Measurements from ENCODE around the gene GSTM4.

GSTM4 gene

DNA sequence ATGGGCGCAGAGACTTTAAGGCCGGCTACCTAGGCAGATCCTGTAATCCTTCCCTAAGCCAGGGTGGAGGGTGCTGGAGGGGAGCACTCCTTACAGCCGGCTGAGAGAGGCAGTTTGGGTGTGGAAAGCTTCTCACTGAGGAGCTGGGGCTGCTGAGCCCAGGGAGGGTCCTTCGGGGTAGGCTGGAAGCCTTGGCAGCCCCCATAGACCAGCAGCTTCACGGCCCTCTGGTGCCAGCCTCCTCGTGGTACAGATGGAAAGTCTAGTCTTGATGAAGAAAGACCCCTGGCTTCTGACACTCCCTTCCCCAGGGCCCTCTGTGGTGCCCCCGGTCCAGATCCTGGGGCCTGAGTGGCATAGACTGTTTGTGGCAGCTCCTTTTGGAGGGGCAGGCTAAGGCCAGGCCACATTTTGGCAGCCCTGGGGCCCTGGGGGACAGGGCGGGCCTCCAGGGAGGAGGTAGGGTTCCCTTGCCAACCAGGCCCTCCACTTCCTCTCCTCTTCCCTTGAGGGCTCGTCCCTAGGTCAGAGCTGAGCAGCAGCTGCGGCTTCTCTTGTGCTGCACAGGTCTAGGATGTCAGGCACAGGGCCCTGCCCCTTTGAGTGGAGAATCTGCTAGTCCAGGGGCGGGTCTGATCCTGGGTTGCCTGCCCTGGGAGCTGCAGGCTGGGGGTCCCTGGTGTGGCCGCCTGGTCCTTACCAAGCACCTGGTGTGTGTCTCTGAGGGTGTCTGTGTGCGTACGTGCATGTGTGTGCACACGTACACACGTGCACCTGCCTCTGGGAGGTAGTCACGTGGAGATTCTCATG is 31.5 kb upstream of the GSTM4 start:
- DNase-seq (ENCODE audit: low read depth, low spot score) = no peak

DNA sequence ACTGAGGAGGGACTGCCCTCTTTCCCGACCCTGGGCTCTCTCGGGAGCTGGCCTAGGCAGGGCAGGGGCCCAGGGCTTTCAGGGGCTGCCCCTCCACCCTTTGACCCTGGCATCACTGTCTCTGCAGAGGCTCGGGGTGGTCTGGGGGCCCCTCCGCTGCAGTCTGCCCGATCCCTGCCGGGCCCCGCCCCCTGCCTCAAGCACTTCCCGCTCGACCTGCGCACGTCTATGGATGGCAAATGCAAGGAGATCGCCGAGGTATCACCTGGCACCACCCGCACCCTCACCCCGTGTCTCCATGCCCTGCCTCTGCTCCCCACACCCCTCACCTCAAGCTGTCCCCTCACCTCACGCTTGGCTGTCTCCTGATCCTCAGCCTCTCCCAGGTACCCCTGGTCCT is 30.7 kb upstream of the GSTM4 start:
- DNase-seq (ENCODE audit: low read depth, low spot score) = no peak

DNA sequence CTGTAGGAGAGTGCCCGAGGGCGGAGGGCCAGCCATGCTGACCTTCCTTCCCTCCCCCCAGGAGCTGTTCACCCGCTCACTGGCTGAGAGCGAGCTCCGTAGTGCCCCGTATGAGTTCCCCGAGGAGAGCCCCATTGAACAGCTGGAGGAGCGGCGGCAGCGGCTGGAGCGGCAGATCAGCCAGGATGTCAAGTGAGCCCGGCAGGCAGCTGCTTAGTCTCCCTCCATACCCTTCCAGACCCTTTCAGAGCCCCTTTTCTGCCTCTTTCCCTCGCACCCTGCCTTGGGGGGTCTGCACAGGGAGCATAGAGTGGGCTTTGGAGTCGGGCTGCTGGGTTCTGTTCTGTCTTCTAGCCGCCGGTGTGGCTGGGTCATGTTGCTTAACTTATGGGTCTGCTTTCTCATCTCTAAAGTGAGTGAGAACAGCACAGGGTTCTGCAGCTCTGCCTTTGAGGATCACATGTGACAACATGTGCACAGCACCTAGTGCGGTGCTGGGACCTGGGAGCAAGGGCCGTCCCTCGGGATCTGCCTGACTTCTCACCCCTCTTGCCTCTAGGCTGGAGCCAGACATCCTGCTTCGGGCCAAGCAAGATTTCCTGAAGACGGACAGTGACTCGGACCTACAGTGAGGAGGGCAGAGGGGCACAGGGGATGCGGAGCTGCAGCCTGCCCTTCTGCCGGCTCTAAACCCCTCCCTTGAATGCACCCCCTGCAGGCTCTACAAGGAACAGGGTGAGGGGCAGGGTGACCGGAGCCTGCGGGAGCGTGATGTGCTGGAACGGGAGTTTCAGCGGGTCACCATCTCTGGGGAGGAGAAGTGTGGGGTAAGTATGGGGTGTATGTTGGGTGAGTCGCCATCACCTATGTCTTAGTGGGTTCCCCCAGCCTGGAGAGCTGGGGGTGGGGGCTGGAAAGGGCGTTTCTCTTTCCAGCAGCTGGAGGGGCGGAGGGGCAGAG is 30.0 kb upstream of the GSTM4 start:
- no peak for DNase-seq (ENCODE audit: low read depth, low spot score)

DNA sequence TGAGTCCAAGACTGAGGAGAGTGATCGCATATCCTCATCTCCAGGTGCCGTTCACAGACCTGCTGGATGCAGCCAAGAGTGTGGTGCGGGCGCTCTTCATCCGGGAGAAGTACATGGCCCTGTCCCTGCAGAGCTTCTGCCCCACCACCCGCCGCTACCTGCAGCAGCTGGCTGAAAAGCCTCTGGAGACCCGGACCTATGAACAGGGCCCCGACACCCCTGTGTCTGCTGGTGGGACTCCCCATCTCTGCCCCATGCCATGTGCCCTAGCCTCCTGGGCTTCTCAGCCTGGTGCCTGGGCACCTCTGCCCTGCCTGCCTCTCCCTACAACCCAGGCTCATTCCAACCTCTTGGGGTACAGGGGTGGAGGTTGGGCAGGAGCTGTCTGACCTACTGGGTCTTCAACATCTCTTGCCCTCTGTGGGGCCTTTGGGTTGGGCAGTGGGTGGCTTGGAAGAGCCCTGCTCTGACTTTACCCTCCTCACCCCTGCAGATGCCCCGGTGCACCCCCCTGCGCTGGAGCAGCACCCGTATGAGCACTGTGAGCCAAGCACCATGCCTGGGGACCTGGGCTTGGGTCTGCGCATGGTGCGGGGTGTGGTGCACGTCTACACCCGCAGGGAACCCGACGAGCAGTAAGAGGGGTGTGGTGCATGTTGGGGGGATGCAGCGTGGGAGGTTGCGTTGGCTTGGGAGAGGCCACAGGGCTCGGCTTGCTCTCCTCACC is 29.1 kb upstream of the GSTM4 start:
- no peak for DNase-seq (ENCODE audit: low read depth, low spot score)

GRCh38 chr1:109627692-109628399 is 28.1 kb upstream of the GSTM4 start:
- no peak for DNase-seq (ENCODE audit: low read depth, low spot score)

GRCh38 chr1:109628540-109629321 is 27.2 kb upstream of the GSTM4 start:
- no peak for DNase-seq (ENCODE audit: low read depth, low spot score)

DNA sequence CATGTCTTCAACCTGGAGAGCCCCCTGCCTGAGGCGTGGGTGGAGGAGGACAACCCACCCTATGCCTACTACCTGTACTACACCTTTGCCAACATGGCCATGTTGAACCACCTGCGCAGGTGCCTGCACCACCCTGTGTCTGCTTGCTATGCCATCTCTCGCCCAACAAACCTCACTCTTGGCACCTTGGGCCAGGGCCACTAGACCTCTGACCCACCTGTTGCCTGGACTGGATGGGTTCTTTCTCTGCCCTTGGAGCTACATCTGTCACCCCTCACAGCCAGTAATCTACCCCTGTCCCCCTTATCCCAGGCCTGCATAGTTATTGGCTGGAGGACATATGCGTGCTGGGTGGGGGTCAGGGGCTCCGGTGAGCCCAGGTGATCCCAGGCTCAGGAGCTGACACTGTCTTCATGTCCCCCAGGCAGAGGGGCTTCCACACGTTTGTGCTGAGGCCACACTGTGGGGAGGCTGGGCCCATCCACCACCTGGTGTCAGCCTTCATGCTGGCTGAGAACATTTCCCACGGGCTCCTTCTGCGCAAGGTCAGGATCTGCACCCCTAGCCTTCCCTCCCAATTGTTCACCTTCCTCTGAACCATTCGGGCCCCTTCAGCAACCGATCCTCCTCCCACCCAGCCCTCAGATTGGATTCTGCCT is 26.4 kb upstream of the GSTM4 start:
- DNase-seq (ENCODE audit: low read depth, low spot score) = no peak

GRCh38 chr1:109630081-109630897 is 25.6 kb upstream of the GSTM4 start:
- DNase-seq (ENCODE audit: low read depth, low spot score) = no peak

DNA sequence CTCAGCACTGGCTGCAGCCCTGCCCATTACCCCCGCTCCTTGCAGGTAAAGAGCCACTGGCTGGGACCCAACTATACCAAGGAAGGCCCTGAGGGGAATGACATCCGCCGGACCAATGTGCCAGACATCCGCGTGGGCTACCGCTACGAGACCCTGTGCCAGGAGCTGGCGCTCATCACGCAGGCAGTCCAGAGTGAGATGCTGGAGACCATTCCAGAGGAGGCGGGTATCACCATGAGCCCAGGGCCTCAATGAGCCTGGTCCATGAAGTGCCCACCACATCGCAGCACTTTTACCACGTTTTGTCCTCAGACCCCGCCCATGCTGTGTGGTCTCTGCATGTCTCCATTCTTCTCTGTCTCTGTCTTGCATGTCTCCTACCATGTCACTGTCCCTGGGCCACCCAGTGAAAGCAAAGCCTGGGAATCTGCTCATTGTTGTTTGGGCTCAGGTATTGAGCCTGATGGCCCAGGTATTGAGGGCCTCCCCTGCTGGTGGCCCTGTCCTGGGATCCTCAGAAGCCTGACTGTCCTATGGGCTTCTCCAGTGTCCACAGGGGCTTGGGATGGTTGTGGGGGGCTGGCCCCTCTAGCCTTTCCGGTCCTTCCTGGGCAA is 24.9 kb upstream of the GSTM4 start:
- no peak for DNase-seq (ENCODE audit: low read depth, low spot score)

DNA sequence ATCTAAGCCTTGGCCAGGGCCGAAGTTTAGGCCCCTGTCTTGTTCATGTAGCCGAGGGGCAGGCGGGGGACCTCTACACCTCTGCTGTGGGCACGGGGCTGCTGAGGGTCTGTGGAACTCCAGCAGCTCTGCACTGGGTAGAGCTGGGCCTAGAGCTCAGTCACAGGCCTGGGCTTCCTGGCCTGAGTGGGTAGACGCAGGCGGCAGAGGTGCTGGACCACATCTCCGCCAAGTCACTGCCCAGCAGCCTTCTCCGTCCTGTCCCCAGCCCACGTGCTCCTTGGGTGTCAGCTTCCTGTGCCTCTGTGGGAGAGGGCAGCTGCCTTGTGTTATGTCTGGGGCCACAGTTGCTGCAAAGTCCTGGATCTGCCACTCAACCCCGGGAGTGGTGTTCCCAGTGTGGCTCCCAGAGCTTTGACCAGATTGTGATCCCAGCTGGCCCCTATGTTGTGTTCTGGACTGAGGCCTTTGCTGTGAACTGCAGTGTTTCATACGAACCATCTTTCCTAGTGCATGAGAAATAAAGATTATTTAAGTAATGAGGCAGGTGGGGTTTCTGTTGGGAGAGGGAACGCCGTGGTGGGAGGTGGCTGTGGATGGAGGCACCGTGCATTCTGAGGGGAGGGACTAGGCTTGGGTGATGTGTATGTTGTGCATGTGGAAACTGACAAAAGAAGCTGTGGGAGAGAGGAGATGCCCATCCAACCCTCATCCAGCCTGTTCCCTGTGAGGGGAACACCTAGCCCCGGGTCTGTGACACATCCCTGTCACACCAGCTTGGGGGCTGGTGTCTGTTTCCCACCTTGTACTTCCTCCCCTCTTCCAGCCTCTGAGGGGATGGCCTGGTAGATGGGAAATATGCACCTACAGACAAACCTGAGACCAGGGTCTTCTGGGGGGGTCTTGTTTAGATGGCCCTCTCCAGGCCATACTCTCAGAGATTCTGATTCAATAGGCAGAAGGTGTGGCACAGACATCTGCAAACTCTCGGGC is 24.1 kb upstream of the GSTM4 start:
- no peak for DNase-seq (ENCODE audit: low read depth, low spot score)

- no peak for DNase-seq (ENCODE audit: low read depth, low spot score)
Observed at GRCh38 chr1:109632671-109633346, 23.1 kb upstream of the GSTM4 start.

DNA sequence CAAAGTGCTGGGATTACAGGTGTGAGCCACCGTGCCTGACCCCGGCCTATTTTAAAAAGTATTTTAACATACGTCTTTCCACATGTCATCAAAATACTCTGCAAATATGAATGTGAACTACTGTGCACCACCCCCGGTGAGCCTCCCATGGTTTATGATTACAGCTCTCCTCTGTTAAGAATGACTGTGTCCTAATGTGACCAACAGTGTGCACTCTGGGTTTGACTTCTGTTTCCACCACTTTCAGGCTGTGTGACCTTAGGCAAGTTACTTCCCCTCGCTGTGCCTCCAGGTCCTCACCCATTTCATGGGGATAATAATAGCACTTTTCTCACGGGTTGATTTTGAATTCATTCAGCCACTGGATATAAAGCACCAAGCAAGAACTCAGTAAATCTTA is 21.6 kb upstream of the GSTM4 start:
- DNase-seq (ENCODE audit: low read depth, low spot score) = no peak

GRCh38 chr1:109634771-109635750 is 20.8 kb upstream of the GSTM4 start:
- DNase-seq (ENCODE audit: low read depth, low spot score) = no peak

DNA sequence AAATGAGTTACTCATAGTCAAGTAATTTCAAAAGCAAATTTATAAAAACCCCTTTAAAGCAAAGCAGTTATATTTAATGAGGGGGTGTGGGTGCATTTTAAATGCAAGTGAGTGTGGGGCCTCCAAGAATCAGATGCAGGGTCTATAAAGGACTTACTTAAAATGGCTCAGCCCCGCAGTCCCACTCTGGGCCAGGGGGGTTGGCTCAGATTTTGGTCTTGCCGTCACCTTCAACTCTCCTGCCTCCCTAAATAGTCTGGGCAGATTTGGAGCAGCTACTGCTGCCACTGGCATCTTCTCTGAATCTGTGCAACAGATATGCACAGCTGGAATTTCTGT is 20.1 kb upstream of the GSTM4 start:
- DNase-seq (ENCODE audit: low read depth, low spot score) = no peak

DNA sequence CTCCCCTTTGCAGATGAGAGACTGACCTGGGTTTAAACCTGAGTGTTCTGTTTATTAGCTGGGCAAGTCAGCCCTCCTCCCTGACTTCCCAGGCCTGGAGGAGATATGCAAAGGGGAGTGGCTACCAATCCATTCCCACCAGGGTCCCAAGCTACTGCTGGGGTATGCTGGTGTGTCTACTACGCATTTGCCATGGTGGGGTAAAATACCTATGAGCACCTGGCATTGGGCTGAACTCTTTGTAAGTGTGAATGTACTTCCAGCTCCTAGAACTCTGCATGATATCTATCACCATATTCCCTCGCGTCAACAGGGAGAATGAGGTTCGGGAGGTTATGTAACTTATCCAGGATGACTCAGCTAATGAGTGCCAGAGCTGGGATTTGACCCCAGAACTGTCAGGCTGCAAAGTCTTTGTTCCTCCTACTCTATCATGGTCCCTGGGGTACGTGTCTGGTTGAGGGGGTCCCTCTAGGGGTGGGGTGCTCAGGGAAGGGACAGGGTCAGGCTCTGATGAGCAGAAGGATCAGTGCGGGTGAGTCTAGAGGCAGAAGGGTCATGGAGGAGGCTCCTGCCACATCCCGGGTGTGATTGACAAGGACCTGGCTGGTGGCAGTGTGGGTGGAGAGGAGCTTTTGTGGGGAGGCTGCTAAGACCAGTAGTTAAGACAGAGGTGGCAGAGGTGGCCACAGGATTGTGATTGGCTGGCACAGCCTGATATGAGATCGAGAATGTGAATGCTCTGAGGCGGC is 19.5 kb upstream of the GSTM4 start:
- DNase-seq (ENCODE audit: low read depth, low spot score) = no peak
